HG02970 (cell line): ENCODE results near the gene RALGPS1.

Experiments used
- ATAC-seq: cut with Tn5 transposase; IDR thresholded peaks from one replicate; pipeline ENCODE4 v1.9.1; 2021; ENCODE audit warnings: mild to moderate bottlenecking, moderate library complexity, moderate number of reproducible peaks; ENCODE audit not compliant: unreplicated experiment, low FRiP score

RALGPS1 gene

GRCh38 chr9:127088724-127089615 is 174.4 kb downstream of the RALGPS1 start:
- no peak for ATAC-seq

- ATAC-seq = no peak
These were observed 175.1 kb downstream of the RALGPS1 start for GRCh38 chr9:127089631-127090081.

- no peak for ATAC-seq
These were observed 175.9 kb downstream of the RALGPS1 start for GRCh38 chr9:127090341-127090985.

- ATAC-seq = no peak
These were observed 176.9 kb downstream of the RALGPS1 start for GRCh38 chr9:127091526-127091925.

- no peak for ATAC-seq
These were observed 177.5 kb downstream of the RALGPS1 start for GRCh38 chr9:127092041-127092608.

GRCh38 chr9:127093319-127094020 is 178.9 kb downstream of the RALGPS1 start:
- no peak for ATAC-seq

GRCh38 chr9:127095411-127095810 is 180.8 kb downstream of the RALGPS1 start:
- ATAC-seq = no peak

- no peak for ATAC-seq
These were observed 181.6 kb downstream of the RALGPS1 start for GRCh38 chr9:127096208-127096607.

- no peak for ATAC-seq
These were observed 183.1 kb downstream of the RALGPS1 start for GRCh38 chr9:127097683-127098082.

GRCh38 chr9:127098916-127099553 is 184.5 kb downstream of the RALGPS1 start:
- no peak for ATAC-seq

GRCh38 chr9:127099664-127100063 is 185.1 kb downstream of the RALGPS1 start:
- no peak for ATAC-seq

- no peak for ATAC-seq
These were observed 187.6 kb downstream of the RALGPS1 start for GRCh38 chr9:127102176-127102575.

GRCh38 chr9:127102788-127103187 is 188.2 kb downstream of the RALGPS1 start:
- ATAC-seq = no peak

GRCh38 chr9:127104581-127105311 is 190.2 kb downstream of the RALGPS1 start:
- ATAC-seq = no peak

GRCh38 chr9:127105805-127106465 is 191.4 kb downstream of the RALGPS1 start:
- no peak for ATAC-seq

- ATAC-seq = no peak
These were observed 191.9 kb downstream of the RALGPS1 start for GRCh38 chr9:127106466-127106855.

- no peak for ATAC-seq
These were observed 192.8 kb downstream of the RALGPS1 start for GRCh38 chr9:127107171-127107928.
